ENCODE measurements around the gene WAPL.

The WAPL gene

DNA sequence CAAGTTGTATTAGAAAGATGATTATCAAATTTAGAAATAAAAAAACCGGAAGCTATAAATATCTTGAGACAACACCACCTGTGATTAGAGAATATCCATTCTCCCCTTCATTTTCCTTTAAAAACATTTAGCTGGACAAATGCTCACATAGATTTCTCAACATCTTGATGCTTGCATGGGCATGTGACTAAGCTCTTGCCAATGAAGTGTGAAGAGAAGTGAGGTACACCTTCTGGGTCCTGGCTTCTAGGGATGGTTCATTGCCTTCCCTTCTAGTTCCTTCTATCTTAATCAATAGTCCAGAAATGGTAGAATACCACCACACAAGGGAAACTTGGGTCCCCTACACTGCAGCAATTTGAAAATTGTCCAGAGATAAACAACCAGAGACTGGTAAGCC is 41.0 kb downstream of the WAPL start:
- TF ChIP-seq, protein P1, sequence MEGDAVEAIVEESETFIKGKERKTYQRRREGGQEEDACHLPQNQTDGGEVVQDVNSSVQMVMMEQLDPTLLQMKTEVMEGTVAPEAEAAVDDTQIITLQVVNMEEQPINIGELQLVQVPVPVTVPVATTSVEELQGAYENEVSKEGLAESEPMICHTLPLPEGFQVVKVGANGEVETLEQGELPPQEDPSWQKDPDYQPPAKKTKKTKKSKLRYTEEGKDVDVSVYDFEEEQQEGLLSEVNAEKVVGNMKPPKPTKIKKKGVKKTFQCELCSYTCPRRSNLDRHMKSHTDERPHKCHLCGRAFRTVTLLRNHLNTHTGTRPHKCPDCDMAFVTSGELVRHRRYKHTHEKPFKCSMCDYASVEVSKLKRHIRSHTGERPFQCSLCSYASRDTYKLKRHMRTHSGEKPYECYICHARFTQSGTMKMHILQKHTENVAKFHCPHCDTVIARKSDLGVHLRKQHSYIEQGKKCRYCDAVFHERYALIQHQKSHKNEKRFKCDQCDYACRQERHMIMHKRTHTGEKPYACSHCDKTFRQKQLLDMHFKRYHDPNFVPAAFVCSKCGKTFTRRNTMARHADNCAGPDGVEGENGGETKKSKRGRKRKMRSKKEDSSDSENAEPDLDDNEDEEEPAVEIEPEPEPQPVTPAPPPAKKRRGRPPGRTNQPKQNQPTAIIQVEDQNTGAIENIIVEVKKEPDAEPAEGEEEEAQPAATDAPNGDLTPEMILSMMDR (IDR thresholded peaks at IDR 0.05; ENCODE audit: low read depth, low read length): no peak
- H3K4me3 ChIP-seq (replicated peaks in 1 of 2; ENCODE audit: low read depth in 2 of 2, low read length in 2 of 2): no peak overlapping the region
- no peak for DNase-seq (ENCODE audit: low read depth in 2 of 2)

DNA sequence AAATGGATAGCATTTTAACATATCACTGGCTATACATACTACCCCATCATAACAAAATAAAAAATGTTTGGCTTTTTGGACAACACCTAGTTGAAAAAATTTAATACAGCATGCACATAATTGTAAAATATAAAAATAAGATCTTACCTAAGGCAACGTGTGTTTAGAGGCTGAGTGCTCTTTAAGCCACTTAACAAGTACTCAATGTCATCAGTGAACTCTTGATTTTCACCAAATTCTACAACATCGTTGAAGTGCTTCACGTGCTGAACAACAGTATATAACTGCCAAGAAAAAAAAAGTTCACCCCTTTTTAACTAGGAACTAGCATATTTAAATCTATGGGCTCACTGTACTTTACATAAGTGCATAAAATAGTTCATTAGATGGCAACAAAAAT is 49.5 kb downstream of the WAPL start:
- DNase-seq (ENCODE audit: low read depth in 2 of 2): no peak
- TF ChIP-seq, protein P1 (IDR thresholded peaks at IDR 0.05; ENCODE audit: low read depth, low read length): no peak

DNA sequence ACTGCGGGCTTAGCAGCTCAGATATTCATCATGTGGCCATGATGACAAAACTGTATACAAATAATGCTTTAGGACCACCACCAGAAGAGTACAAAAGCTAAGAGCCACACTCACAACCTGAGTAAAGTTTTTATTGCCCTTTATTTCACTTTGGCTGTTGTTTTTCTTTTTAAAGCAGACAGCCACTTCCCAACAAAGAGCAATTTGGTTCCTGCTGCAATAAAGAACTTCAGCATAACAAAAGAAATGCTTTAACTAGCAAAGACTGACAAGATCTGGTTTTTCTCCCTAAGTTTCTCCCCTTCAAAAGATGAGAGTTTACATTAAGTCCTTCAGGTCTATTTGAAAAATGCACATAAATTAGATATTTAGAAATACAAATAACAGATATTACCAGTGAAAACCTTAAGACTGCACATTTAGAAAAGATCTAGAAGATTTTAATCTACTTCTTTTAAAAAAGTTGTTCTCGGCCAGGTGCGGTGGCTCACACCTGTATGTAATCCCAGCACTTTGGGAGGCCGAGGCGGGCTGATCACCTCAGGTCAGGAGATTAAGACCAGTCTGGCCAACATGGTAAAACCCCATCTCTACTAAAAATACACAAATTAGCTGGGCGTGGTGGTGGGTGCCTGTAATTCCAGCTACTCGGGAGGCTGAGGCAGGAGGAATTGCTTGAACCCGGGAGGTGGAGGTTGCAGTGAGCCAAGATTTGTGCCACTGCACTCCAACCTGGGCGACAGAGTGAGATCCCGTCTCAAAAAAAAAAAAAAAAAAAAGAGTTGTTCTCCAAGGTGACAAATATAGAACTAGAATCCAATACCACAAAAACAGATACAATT is 59.4 kb downstream of the WAPL start:
- no peak for DNase-seq (ENCODE audit: low read depth in 2 of 2)
- no peak overlapping the region for H3K4me3 ChIP-seq (replicated peaks in 1 of 2; ENCODE audit: low read depth in 2 of 2, low read length in 2 of 2)
- TF ChIP-seq, protein P1 (IDR thresholded peaks at IDR 0.05; ENCODE audit: low read depth, low read length): no peak

More for the DNA sequence above, 49.5 kb downstream of the WAPL start:
- no peak overlapping the region for H3K4me3 ChIP-seq (replicated peaks in 1 of 2; ENCODE audit: low read depth in 2 of 2, low read length in 2 of 2)

DNA sequence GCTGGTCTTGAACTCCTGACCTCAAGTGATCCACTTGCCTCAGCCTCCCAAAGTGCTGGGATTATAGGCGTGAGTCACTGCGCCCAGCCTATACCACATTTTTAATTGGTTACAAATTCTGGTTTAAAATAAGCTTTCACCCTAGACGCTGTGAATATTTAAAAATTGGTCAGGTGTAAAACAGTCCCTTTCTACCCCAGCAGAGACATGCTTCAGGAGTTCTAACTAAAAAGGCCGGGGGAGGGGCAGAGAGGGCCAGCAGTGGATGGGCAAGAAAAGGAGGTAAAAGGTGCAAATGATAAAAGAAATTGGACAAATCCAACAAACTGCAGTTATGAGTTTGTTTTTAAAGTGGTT is 70.0 kb downstream of the WAPL start:
- no peak for DNase-seq (ENCODE audit: low read depth in 2 of 2)
- H3K4me3 ChIP-seq (replicated peaks in 1 of 2; ENCODE audit: low read depth in 2 of 2, low read length in 2 of 2): no peak overlapping the region
- TF ChIP-seq, protein P1 (IDR thresholded peaks at IDR 0.05; ENCODE audit: low read depth, low read length): no peak

DNA sequence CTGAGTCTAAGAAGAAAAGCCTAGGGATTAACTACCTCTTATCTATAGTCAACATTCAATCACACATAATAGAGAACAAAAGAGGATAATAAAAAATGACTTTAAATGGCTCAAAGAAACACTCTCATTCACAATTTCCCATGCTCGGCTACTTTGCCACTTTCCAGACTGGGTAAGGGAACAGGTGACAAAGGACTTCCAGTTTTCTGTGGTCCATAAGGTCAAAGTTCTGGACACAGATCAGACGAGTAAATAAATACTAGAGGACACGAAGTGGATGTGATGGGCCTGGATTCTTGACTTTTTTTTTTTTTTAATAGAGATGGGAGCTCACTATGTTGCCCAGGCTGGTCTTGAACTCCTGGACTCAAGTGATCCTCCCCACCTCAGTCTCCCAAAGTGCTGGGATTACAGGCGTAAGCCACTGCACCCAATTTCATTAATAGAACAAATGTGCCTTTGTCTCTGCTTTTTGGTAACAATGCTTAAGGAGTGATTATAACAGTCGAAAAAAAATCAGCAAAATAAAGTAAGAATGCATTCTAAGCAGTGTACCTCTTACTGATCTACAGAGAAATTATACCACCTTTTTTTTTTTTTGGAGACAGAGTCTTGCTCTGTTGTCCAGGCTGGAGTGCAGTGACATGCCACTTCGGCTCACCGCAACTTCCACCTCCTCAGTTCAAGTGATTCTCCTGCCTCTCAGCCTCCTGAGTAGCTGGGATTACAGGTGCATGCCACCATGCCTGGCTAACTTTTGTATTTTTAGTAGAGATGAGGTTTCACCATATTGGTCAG is 70.6 kb downstream of the WAPL start:
- TF ChIP-seq, protein P1 (IDR thresholded peaks at IDR 0.05; ENCODE audit: low read depth, low read length): no peak
- DNase-seq (ENCODE audit: low read depth in 2 of 2): no peak
- no peak overlapping the region for H3K4me3 ChIP-seq (replicated peaks in 1 of 2; ENCODE audit: low read depth in 2 of 2, low read length in 2 of 2)

DNA sequence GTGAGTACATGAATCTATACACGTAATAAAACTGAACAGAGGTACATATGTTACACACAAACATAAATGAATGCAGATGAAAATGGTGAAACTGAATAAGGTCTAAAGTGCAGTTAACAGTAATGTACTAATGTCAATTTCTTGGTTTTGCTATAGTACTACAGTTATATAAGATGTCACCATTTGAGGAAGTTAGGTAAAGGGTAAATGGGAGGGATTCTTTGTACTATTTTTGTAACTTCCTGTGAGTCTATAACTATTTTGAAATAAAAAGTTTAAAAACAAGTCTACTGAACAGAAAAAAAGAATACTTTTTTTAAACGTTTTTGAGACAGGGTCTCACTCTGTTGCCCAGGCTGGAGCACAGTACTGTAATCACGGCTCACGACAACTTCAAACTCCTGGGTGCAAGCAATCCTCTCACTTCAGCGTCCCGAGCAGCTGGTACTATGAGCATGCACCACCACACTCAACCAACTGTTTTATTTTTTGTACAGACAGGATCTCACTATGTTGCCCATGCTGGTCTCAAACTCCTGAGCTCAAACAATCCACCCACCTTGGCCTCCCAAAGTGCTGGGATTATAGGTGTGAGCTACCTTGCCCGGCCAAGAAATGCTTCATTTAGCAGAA is 71.5 kb downstream of the WAPL start:
- TF ChIP-seq, protein P1 (IDR thresholded peaks at IDR 0.05; ENCODE audit: low read depth, low read length): no peak
- no peak for DNase-seq (ENCODE audit: low read depth in 2 of 2)
- H3K4me3 ChIP-seq (replicated peaks in 1 of 2; ENCODE audit: low read depth in 2 of 2, low read length in 2 of 2): no peak overlapping the region
